SHP77 treated with DMSO at 0.1 percent for 48 hours (cell line): Measurements from ENCODE around the gene ERG.

ENCODE experiments used
- DNase-seq: peaks from one replicate; lab custom pipeline; 2025; lab: John Stamatoyannopoulos, UW

The ERG gene

GRCh38 chr21:38472412-38473108 lies 25.7 kb downstream of the ERG start:
- DNase-seq: no peak

GRCh38 chr21:38471766-38472165 lies 26.5 kb downstream of the ERG start:
- no peak for DNase-seq

GRCh38 chr21:38470755-38471154 lies 27.5 kb downstream of the ERG start:
- DNase-seq: no peak

- no peak for DNase-seq
Observed at GRCh38 chr21:38469642-38470041, 28.6 kb downstream of the ERG start.

- no peak for DNase-seq
Observed at GRCh38 chr21:38468989-38469388, 29.3 kb downstream of the ERG start.

GRCh38 chr21:38467911-38468310 lies 30.4 kb downstream of the ERG start:
- DNase-seq: no peak

GRCh38 chr21:38467374-38467773 lies 30.9 kb downstream of the ERG start:
- no peak for DNase-seq

GRCh38 chr21:38460171-38460742 lies 38.0 kb downstream of the ERG start:
- no peak for DNase-seq

GRCh38 chr21:38459490-38459889 lies 38.8 kb downstream of the ERG start:
- no peak for DNase-seq

- no peak for DNase-seq
Observed at GRCh38 chr21:38455403-38455802, 42.9 kb downstream of the ERG start.

- no peak for DNase-seq
Observed at GRCh38 chr21:38454702-38455101, 43.6 kb downstream of the ERG start.

GRCh38 chr21:38454161-38454560 lies 44.1 kb downstream of the ERG start:
- DNase-seq: no peak

- DNase-seq: no peak
Observed at GRCh38 chr21:38448671-38449385, 49.4 kb downstream of the ERG start.

GRCh38 chr21:38447611-38448010 lies 50.7 kb downstream of the ERG start:
- no peak for DNase-seq

GRCh38 chr21:38444691-38445090 lies 53.6 kb downstream of the ERG start:
- no peak for DNase-seq

GRCh38 chr21:38443110-38443509 lies 55.2 kb downstream of the ERG start:
- no peak for DNase-seq

GRCh38 chr21:38441153-38441552 lies 57.1 kb downstream of the ERG start:
- no peak for DNase-seq

- no peak for DNase-seq
Observed at GRCh38 chr21:38440746-38441145, 57.5 kb downstream of the ERG start.

- DNase-seq: no peak
Observed at GRCh38 chr21:38439957-38440356, 58.3 kb downstream of the ERG start.

GRCh38 chr21:38439426-38439825 lies 58.9 kb downstream of the ERG start:
- no peak for DNase-seq

- peak; percentile 35 for DNase-seq
Observed at GRCh38 chr21:38438462-38438893, 59.8 kb downstream of the ERG start.

GRCh38 chr21:38436341-38436740 lies 61.9 kb downstream of the ERG start:
- no peak for DNase-seq

GRCh38 chr21:38434913-38435533 lies 63.3 kb downstream of the ERG start:
- no peak for DNase-seq
